GM23248 (cell line): Measurements from ENCODE around the gene ZNF180.

ENCODE experiments used
- EZH2 ChIP-seq: fragments of 200-600 bp; sonication (generic); IDR thresholded peaks from 2 replicates; pipeline ENCODE4 v1.6.1; 2018; ENCODE audit warnings: antibody characterized with exemption, mild to moderate bottlenecking; ENCODE audit not compliant: insufficient read depth, poor library complexity, severe bottlenecking
- EZH2phosphoT487 ChIP-seq: fragments of 200-600 bp; sonication (generic); IDR thresholded peaks from 2 replicates; pipeline ENCODE4 v1.6.1; 2018; ENCODE audit warnings: antibody characterized with exemption, moderate library complexity, mild to moderate bottlenecking, low read depth; ENCODE audit not compliant: insufficient read depth

- TF ChIP-seq EZH2 (no peak), EZH2phosphoT487 (no peak)
Observed at GRCh38 chr19:44542671-44543070, 42.3 kb upstream of the ZNF180 start.
